HEK293 (cell line): ENCODE measurements around the gene ZNF12.

Experiments
- CTCF ChIA-PET: fragments of 350-600 bp; formaldehyde crosslinking; extraction: SDS; loops from one replicate; lab custom pipeline; 2021; ENCODE audit warnings: antibody characterized with exemption; lab: Yijun Ruan, JAX
- POLR2A ChIA-PET: fragments of 300-600 bp; formaldehyde crosslinking; extraction: SDS; loops from one replicate; lab custom pipeline; 2020; ENCODE audit warnings: antibody characterized with exemption, inconsistent platforms; lab: Yijun Ruan, JAX
- H3K27ac ChIP-seq: fragments of 200-500 bp; sonication (Bioruptor generic); 2 replicates; pipeline ENCODE4 v1.5.1; 2014; ENCODE audit warnings: low read depth, low read length, control low read depth, inconsistent platforms; ENCODE audit errors: extremely low read depth
- H3K36me3 ChIP-seq, 2 experiments: fragments of 200-500 bp in 1 of 2; sonication (Bioruptor generic) in 1 of 2; 1 replicate in 1 of 2; 2 replicates in 1 of 2; pipeline ENCODE4 v1.5.1; 2014 to 2017; ENCODE audit warnings: inconsistent platforms in 2 of 2, low read length in 2 of 2; ENCODE audit not compliant: control insufficient read depth in 2 of 2, insufficient read depth in 1 of 2
- H3K4me1 ChIP-seq: fragments of 200-500 bp; sonication (Bioruptor generic); 2 replicates; pipeline ENCODE4 v1.5.1; 2014; ENCODE audit warnings: mild to moderate bottlenecking, low read length, inconsistent platforms; ENCODE audit not compliant: control insufficient read depth, insufficient read depth
- H3K4me3 ChIP-seq: 2 replicates; pipeline ENCODE4 v1.5.1; 2011; ENCODE audit warnings: low read depth, mild to moderate bottlenecking, control low read depth, low read length, moderate library complexity
- H3K9me3 ChIP-seq: fragments of 200-500 bp; sonication (Bioruptor generic); 2 replicates; pipeline ENCODE4 v1.5.1; 2014; ENCODE audit warnings: low read depth, low read length, inconsistent platforms; ENCODE audit not compliant: control insufficient read depth, insufficient read depth
- BCL11A ChIP-seq: fragments of 450-650 bp; formaldehyde crosslinking; IDR thresholded peaks from 2 replicates; pipeline ENCODE4 v1.5.1; 2016; ENCODE audit warnings: low read depth, missing biosample characterization, missing genetic modification characterization
- MZF1 ChIP-seq: fragments of 450-650 bp; formaldehyde crosslinking; IDR thresholded peaks from 2 replicates; pipeline ENCODE4 v1.5.1; 2017; ENCODE audit warnings: missing biosample characterization, missing genetic modification characterization, borderline replicate concordance
- PRDM10 ChIP-seq: fragments of 450-650 bp; formaldehyde crosslinking; IDR thresholded peaks from 2 replicates; pipeline ENCODE4 v1.5.1; 2016; ENCODE audit warnings: missing biosample characterization, missing genetic modification characterization
- TRIM28 ChIP-seq: IDR thresholded peaks from 2 replicates; pipeline ENCODE4 v1.6.1; 2011; ENCODE audit warnings: low read length, control low read depth, borderline replicate concordance
- ZFP3 ChIP-seq: fragments of 450-650 bp; formaldehyde crosslinking; IDR thresholded peaks from 2 replicates; pipeline ENCODE4 v1.5.1; 2016; ENCODE audit warnings: low read depth, missing biosample characterization, missing genetic modification characterization
- ZIC2 ChIP-seq: fragments of 450-650 bp; formaldehyde crosslinking; IDR thresholded peaks from 2 replicates; pipeline ENCODE4 v1.5.1; 2016; ENCODE audit warnings: missing biosample characterization, missing genetic modification characterization
- ZNF10 ChIP-seq: fragments of 450-650 bp; formaldehyde crosslinking; IDR thresholded peaks from 2 replicates; pipeline ENCODE4 v1.5.1; 2017; ENCODE audit warnings: missing biosample characterization, missing genetic modification characterization
- ZNF121 ChIP-seq: fragments of 450-650 bp; formaldehyde crosslinking; IDR thresholded peaks from 2 replicates; pipeline ENCODE4 v1.5.1; 2016; ENCODE audit warnings: missing biosample characterization, missing genetic modification characterization
- ZNF132 ChIP-seq: fragments of 450-650 bp; formaldehyde crosslinking; IDR thresholded peaks from 2 replicates; pipeline ENCODE4 v1.5.1; 2017; ENCODE audit warnings: missing biosample characterization, missing genetic modification characterization, borderline replicate concordance
- ZNF155 ChIP-seq: fragments of 450-650 bp; formaldehyde crosslinking; IDR thresholded peaks from 2 replicates; pipeline ENCODE4 v1.5.1; 2016; ENCODE audit warnings: missing biosample characterization, missing genetic modification characterization
- ZNF157 ChIP-seq: fragments of 450-650 bp; formaldehyde crosslinking; IDR thresholded peaks from 2 replicates; pipeline ENCODE4 v1.5.1; 2016; ENCODE audit warnings: missing biosample characterization, missing genetic modification characterization
- ZNF239 ChIP-seq: fragments of 450-650 bp; formaldehyde crosslinking; IDR thresholded peaks from 2 replicates; pipeline ENCODE4 v1.5.1; 2016; ENCODE audit warnings: missing biosample characterization, missing genetic modification characterization
- ZNF302 ChIP-seq: fragments of 450-650 bp; formaldehyde crosslinking; IDR thresholded peaks from 2 replicates; pipeline ENCODE4 v1.5.1; 2016; ENCODE audit warnings: missing biosample characterization, missing genetic modification characterization, low read depth
- ZNF510 ChIP-seq: fragments of 450-650 bp; formaldehyde crosslinking; IDR thresholded peaks from 2 replicates; pipeline ENCODE4 v1.5.1; 2018; ENCODE audit warnings: mild to moderate bottlenecking, missing genetic modification characterization, missing biosample characterization; ENCODE audit not compliant: insufficient replicate concordance
- ZNF626 ChIP-seq: fragments of 450-650 bp; sonication (Bioruptor Pico); formaldehyde crosslinking; IDR thresholded peaks from 2 replicates; pipeline ENCODE4 v1.5.1; 2018; ENCODE audit warnings: missing biosample characterization, missing genetic modification characterization, inconsistent platforms
- ZNF639 ChIP-seq: fragments of 450-650 bp; formaldehyde crosslinking; IDR thresholded peaks from 2 replicates; pipeline ENCODE4 v1.5.1; 2016; ENCODE audit warnings: missing biosample characterization, missing genetic modification characterization
- ZNF654 ChIP-seq: fragments of 450-650 bp; formaldehyde crosslinking; IDR thresholded peaks from 2 replicates; pipeline ENCODE4 v1.5.1; 2016; ENCODE audit warnings: low read depth, missing biosample characterization, missing genetic modification characterization
- TF ChIP-seq, protein P1 (sequence below): fragments of 450-650 bp; formaldehyde crosslinking; IDR thresholded peaks from 2 replicates; pipeline ENCODE4 v1.5.1; 2016; ENCODE audit warnings: missing biosample characterization, missing genetic modification characterization, low read depth

Gene ZNF12

GRCh38 chr7:6653071-6654003 lies 53.4 kb downstream of the ZNF12 start:
- H3K4me3 ChIP-seq: no peak overlapping the region
- peaks cover 6 to 61% of the 10 kb centered on the region in 2 experiments; a peak in 2 of 3 replicates for H3K36me3 ChIP-seq
- H3K4me1 ChIP-seq: no peaks in the 10 kb centered on the region
- ChIA-PET CTCF (no interaction called here), POLR2A (no interaction called here)
- no peaks in the 10 kb centered on the region for H3K9me3 ChIP-seq
- TF ChIP-seq, protein P1, sequence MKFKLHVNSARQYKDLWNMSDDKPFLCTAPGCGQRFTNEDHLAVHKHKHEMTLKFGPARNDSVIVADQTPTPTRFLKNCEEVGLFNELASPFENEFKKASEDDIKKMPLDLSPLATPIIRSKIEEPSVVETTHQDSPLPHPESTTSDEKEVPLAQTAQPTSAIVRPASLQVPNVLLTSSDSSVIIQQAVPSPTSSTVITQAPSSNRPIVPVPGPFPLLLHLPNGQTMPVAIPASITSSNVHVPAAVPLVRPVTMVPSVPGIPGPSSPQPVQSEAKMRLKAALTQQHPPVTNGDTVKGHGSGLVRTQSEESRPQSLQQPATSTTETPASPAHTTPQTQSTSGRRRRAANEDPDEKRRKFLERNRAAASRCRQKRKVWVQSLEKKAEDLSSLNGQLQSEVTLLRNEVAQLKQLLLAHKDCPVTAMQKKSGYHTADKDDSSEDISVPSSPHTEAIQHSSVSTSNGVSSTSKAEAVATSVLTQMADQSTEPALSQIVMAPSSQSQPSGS: no peak
- no peak for TF ChIP-seq ZNF510 (tag by site-specific recombination)
- TF ChIP-seq MZF1: no peak
- no peak overlapping the region for H3K27ac ChIP-seq

DNA sequence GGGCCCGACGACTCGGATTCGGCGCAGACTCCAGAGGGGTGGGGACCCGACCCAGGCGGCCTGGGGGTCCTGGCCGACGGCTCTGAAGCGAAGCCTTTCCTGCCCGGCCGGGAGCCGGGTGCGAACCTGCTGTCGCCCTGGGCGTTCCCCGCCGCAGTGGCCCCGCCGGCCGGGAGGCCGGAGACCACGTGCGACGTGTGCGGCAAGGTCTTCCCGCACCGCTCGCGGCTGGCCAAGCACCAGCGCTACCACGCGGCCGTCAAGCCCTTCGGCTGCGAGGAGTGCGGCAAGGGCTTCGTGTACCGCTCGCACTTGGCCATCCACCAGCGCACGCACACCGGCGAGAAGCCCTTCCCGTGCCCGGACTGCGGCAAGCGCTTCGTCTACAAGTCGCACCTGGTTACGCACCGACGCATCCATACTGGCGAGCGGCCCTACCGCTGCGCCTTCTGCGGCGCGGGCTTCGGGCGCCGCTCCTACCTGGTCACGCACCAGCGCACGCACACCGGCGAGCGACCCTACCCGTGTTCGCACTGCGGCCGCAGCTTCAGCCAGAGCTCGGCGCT lies 54.2 kb downstream of the ZNF12 start:
- Histone ChIP-seq H3K9me3 (no peaks in the 10 kb centered on the region), H3K4me3 (no peak overlapping the region), H3K36me3 (peaks cover 6 to 69% of the 10 kb centered on the region in 2 experiments; a peak in 2 of 3 replicates), H3K27ac (no peak overlapping the region), H3K4me1 (no peaks in the 10 kb centered on the region)
- ChIA-PET POLR2A (no interaction called here), CTCF (no interaction called here)
- TF ChIP-seq ZNF626 (tag by site-specific recombination): no peak
- TF ChIP-seq ZNF302: no peak
- TF ChIP-seq TRIM28: no peak
- TF ChIP-seq ZNF239 (tag by site-specific recombination): no peak
- no peak for TF ChIP-seq PRDM10 (tag by site-specific recombination)
- no peak for TF ChIP-seq ZFP3
- TF ChIP-seq ZNF10 (tag by site-specific recombination): no peak

- no peak overlapping the region for H3K27ac ChIP-seq
- TF ChIP-seq ZNF157 (tag by site-specific recombination) (no peak), BCL11A (tag by site-specific recombination) (no peak), ZNF654 (tag by site-specific recombination) (no peak), ZIC2 (tag by site-specific recombination) (no peak), ZNF121 (no peak), ZNF639 (no peak), ZNF155 (tag by site-specific recombination) (no peak), ZNF132 (tag by site-specific recombination) (no peak)
- no peaks in the 10 kb centered on the region for H3K4me1 ChIP-seq
- CTCF ChIA-PET: no interaction called here
- no peak overlapping the region for H3K4me3 ChIP-seq
- H3K9me3 ChIP-seq: no peaks in the 10 kb centered on the region
- peaks cover 6 to 75% of the 10 kb centered on the region in 2 experiments; a peak in 2 of 3 replicates for H3K36me3 ChIP-seq
- POLR2A ChIA-PET: no interaction called here
Observed at GRCh38 chr7:6651851-6652445, 54.8 kb downstream of the ZNF12 start.
